Femur (tissue), 1 donor: ENCODE measurements around the gene SEC16A.

Experiments
- DNase-seq: peaks from one replicate; pipeline ENCODE4 v3.0.0-alpha.2; 2017

Gene SEC16A

GRCh38 chr9:136519263-136520052 lies 36.6 kb upstream of the SEC16A start:
- DNase-seq: no peak

DNA sequence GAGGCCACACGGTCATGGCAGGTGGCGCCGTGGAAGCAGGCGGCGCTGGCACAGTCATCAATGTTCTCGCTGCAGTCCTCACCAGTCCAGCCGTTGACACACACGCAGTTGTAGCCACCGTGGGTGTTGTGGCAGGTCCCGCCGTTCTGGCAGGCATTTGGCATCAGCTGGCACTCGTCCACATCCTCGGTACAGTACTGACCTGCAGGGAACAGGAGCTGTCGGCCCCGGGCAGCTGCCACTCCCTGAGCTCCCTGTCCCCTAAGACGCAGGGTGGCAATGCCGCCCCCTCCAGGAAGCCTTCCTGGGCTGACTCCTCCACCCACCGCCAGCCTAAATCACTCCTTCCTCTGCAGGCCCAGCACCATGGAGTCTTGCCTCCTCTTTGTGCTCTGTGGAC lies 35.8 kb upstream of the SEC16A start:
- DNase-seq: no peak

- DNase-seq: no peak
These were observed 35.1 kb upstream of the SEC16A start for GRCh38 chr9:136517950-136518349.

GRCh38 chr9:136517012-136517743 lies 34.3 kb upstream of the SEC16A start:
- no peak for DNase-seq

DNA sequence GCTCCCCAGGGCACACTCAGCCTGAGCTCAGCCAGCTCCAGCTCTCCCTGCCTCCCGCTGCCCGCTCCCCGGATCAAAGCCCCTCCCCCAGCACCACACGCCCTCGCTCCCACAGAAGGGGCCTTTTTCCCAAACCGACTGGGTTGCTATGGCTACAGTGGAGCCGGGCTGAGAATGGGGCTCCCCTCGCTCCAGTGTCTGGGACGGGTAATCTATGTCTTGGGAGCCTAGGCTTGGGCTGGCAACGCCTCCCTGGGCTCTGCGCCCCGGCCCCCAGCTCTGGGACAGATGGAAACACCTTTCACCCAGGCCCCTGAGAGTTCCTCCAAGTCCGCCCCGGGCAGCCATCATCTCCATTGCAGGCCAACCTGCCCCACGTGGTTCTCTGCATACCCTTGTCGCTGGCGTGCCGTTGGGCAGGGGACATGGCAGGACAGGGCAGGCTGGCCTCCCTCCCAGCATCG lies 33.4 kb upstream of the SEC16A start:
- no peak for DNase-seq

GRCh38 chr9:136515276-136515675 lies 32.4 kb upstream of the SEC16A start:
- DNase-seq: no peak

- no peak for DNase-seq
These were observed 31.3 kb upstream of the SEC16A start for GRCh38 chr9:136514022-136514714.

GRCh38 chr9:136513191-136513590 lies 30.4 kb upstream of the SEC16A start:
- no peak for DNase-seq

DNA sequence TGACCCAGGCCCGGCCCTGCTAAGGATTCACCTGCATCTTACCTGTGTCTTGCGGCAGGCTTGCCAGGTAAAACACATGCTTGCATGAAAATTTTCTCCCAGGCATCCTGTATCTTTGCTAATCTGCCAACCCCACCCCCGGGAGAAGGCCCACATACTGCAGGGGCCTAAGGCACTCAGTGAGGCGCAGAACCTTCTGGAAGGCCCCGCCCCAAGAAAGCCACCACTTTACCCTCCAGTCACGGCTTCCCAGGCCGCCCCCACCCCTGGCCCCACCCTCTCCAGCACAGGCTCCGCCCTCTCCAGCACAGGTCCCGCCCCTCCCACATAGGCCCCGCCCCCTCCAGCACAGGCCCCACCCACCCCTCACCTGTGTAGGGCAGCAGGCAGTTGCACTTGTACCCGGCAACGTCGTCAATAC lies 29.8 kb upstream of the SEC16A start:
- no peak for DNase-seq

GRCh38 chr9:136511670-136512592 lies 29.1 kb upstream of the SEC16A start:
- peak; percentile 72 for DNase-seq

DNA sequence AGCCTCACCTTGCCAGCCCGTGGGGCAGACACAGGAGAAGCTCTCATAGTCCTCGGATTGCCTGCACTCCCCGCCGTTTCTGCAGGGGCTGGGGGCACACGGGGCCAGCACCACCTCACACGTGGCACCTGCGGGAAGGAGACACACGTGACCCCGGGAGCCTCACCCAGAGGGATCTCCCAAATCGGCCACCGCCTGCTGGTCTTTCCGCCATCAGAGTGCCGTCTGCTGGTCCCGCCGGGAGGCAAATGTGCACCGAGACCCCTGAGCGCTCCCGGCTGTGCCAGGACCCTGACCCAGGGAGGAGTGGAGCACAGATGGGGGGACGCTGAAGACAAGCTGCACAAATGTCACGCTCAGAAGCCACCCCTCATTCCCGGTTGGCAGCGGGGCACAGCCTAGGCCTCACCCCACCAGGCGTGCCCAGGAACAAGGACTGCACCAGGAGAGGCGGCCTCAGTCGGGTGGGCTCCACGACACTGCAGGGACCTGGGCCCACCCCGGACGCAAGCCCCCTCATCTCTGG lies 28.4 kb upstream of the SEC16A start:
- DNase-seq: no peak

DNA sequence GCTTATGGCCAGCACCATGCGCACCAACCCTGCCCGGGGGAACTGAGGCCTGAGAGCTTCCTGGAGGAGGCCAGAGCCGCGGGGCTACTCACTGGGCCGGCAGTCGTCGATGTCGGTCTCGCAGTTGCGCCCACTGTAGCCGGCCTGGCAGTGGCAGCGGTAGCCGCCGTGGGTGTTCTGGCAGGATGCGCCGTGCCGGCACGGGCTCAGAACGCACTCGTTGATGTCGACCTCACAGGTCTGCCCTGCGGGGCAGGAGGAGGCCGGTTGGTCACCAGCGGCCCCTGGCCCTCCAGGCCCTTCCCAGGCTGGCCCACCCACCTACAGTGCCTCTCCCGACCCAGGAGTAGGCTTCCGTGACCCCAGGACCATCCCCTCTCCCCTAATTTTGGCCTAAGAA lies 27.7 kb upstream of the SEC16A start:
- no peak for DNase-seq

- DNase-seq: no peak
These were observed 26.7 kb upstream of the SEC16A start for GRCh38 chr9:136509549-136509948.

DNA sequence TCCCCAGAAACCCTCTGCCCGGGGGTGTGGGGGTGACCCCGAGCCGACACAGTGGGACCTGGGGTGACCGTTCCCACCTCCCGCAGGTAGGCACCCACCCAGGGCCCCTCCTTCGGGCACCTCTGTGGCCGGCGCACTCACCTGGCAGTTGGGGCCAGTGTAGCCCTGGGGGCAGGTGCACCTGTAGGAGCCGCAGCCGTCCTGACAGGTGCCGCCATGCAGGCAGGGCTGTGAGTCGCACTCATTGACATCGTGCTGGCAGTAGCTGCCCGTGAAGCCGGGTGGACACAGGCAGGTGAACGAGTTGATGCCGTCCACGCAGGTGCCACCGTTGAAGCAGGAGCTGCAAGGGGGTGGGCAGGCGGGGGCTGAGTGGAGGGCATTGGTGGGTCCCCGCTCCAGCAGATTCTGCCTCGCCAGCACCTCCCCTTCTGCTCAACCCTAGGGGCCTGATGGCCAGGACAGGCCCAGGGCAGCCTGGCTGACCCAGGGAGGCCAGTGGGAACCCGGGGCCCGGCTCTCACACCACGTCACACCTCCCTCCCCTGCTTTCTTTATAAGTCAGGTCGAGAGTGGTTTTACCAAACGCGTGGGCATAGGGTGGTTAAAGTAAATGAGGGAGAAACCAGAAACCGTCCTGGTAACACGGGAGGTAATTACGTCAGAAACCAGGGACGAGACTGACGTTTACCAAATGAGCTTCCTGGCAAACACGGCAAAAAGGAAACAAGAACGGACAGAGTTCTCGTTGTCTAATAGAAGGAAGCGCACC lies 26.1 kb upstream of the SEC16A start:
- no peak for DNase-seq

GRCh38 chr9:136507992-136508375 lies 25.1 kb upstream of the SEC16A start:
- DNase-seq: no peak

DNA sequence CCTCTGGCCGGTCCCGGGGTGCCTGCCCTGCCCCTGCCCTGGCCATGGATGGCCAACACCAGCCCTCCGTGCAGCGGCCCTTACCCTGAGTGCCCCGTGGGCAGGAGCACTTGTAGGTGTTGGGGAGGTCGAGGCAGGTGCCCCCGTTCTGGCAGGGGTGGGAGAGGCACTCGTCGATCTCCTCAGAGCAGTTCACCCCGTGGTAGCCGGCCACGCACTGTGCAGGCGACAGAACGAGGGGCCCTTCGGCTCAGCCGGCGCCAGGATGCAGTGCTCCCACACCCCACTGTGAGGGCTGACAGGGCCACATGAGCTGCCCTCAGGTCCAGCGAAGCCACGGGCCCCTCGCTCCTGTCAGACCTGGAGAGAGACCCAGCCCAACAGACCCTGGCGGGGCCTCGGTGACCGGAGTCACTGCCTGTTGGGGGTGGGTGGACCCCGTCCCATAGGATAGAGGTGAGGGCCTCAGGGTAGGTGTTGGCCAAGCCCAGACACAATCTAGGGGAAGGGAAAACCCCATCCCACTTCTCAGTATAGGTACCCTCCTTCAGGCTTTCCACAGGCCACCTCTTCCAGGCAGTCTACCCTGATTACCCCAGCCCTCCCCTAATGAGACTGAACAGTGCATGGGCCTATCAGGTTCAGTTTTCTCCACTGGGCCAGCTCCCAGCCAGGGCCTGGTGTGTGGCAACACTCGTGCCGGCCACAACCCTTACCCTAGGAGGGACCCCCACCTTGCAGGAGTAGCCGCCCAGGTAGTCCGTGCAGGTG lies 24.6 kb upstream of the SEC16A start:
- no peak for DNase-seq

- no peak for DNase-seq
These were observed 23.6 kb upstream of the SEC16A start for GRCh38 chr9:136506425-136506824.

- no peak for DNase-seq
These were observed 22.9 kb upstream of the SEC16A start for GRCh38 chr9:136505406-136506403.
